H9 (cell line): ENCODE data around the gene ARHGAP15. TPM values are rescaled to one million over a fixed set of nuclear protein-coding genes. Genes with fewer than 3 reads are reported as not detected.

ENCODE experiments used
- DNase-seq: peaks from one replicate; pipeline ENCODE4 v3.0.0-alpha.2; 2017
- H2AFZ ChIP-seq: one replicate; pipeline ENCODE4 v1.6.1; 2013; ENCODE audit warnings: mild to moderate bottlenecking, low read length, control low read depth, moderate library complexity
- H2AK5ac ChIP-seq: 2 replicates; pipeline ENCODE4 v1.6.1; 2013; ENCODE audit warnings: low read length, control low read depth, mixed read lengths; ENCODE audit not compliant: insufficient read length
- H2BK120ac ChIP-seq: one replicate; pipeline ENCODE4 v1.6.1; 2013; ENCODE audit warnings: low read depth, mild to moderate bottlenecking, low read length, control low read depth, inconsistent platforms; ENCODE audit not compliant: poor library complexity, severe bottlenecking
- H2BK12ac ChIP-seq: 2 replicates; pipeline ENCODE4 v1.6.1; 2013; ENCODE audit warnings: low read length, control low read depth, mixed read lengths, low read depth; ENCODE audit not compliant: insufficient read length
- H2BK15ac ChIP-seq: 2 replicates; pipeline ENCODE4 v1.6.1; 2013; ENCODE audit warnings: low read depth, low read length, control low read depth
- H2BK20ac ChIP-seq: one replicate; pipeline ENCODE4 v1.6.1; 2013; ENCODE audit warnings: low read depth, mild to moderate bottlenecking, low read length, control low read depth, inconsistent platforms; ENCODE audit not compliant: poor library complexity, severe bottlenecking
- H2BK5ac ChIP-seq: 2 replicates; pipeline ENCODE4 v1.6.1; 2013; ENCODE audit warnings: low read length, control low read depth, mixed read lengths; ENCODE audit not compliant: insufficient read length
- H3K14ac ChIP-seq: 2 replicates; pipeline ENCODE4 v1.6.1; 2013; ENCODE audit warnings: low read length, control low read depth; ENCODE audit not compliant: insufficient read depth
- H3K18ac ChIP-seq: 2 replicates; pipeline ENCODE4 v1.6.1; 2013; ENCODE audit warnings: low read depth, mild to moderate bottlenecking, mixed read lengths, low read length, control low read depth; ENCODE audit not compliant: insufficient read length
- H3K23ac ChIP-seq: 2 replicates; pipeline ENCODE4 v1.6.1; 2013; ENCODE audit warnings: low read length, control low read depth, mixed read lengths, low read depth; ENCODE audit not compliant: insufficient read length
- H3K23me2 ChIP-seq: 2 replicates; pipeline ENCODE4 v1.6.1; 2013; ENCODE audit warnings: low read depth, mild to moderate bottlenecking, mixed read lengths, low read length, control low read depth; ENCODE audit not compliant: insufficient read length, poor library complexity, severe bottlenecking
- H3K27ac ChIP-seq: 2 replicates; pipeline ENCODE4 v1.5.1; 2013; ENCODE audit warnings: low read length, control low read depth, mixed read lengths, low read depth; ENCODE audit not compliant: insufficient read length
- H3K27me3 ChIP-seq: 2 replicates; pipeline ENCODE4 v1.6.1; 2013; ENCODE audit warnings: low read length, control low read depth, inconsistent platforms; ENCODE audit not compliant: insufficient read depth
- H3K4ac ChIP-seq: 2 replicates; pipeline ENCODE4 v1.6.1; 2013; ENCODE audit warnings: low read depth, mild to moderate bottlenecking, control low read depth, inconsistent platforms, low read length, moderate library complexity
- H3K4me1 ChIP-seq: 2 replicates; pipeline ENCODE4 v1.6.1; 2013; ENCODE audit warnings: low read length, control low read depth, inconsistent platforms; ENCODE audit not compliant: insufficient read depth
- H3K4me2 ChIP-seq: 2 replicates; pipeline ENCODE4 v1.6.1; 2013; ENCODE audit warnings: low read length, control low read depth, mixed read lengths; ENCODE audit not compliant: insufficient read length, insufficient read depth
- H3K56ac ChIP-seq: 2 replicates; pipeline ENCODE4 v1.6.1; 2013; ENCODE audit warnings: low read depth, mild to moderate bottlenecking, mixed read lengths, low read length, control low read depth; ENCODE audit not compliant: insufficient read length
- H3K79me1 ChIP-seq: 2 replicates; pipeline ENCODE4 v1.6.1; 2013; ENCODE audit warnings: low read depth, mild to moderate bottlenecking, moderate library complexity, low read length, control low read depth, inconsistent platforms; ENCODE audit not compliant: insufficient read depth, poor library complexity, severe bottlenecking
- H3K79me2 ChIP-seq: 2 replicates; pipeline ENCODE4 v1.6.1; 2013; ENCODE audit warnings: low read length, control low read depth, inconsistent platforms; ENCODE audit not compliant: insufficient read depth
- H3K9ac ChIP-seq: 2 replicates; pipeline ENCODE4 v1.6.1; 2013; ENCODE audit warnings: low read length, control low read depth, mixed read lengths; ENCODE audit not compliant: insufficient read length; ENCODE audit errors: extremely low read depth
- H3K9me3 ChIP-seq: one replicate; pipeline ENCODE4 v1.6.1; 2013; ENCODE audit warnings: low read depth, low read length, inconsistent platforms; ENCODE audit not compliant: control insufficient read depth
- H3T11ph ChIP-seq: one replicate; pipeline ENCODE4 v1.6.1; 2013; ENCODE audit warnings: mild to moderate bottlenecking, low read length, control low read depth, inconsistent platforms
- H4K20me1 ChIP-seq: one replicate; pipeline ENCODE4 v1.6.1; 2013; ENCODE audit not compliant: control insufficient read depth, insufficient read length, insufficient read depth
- H4K5ac ChIP-seq: 2 replicates; pipeline ENCODE4 v1.6.1; 2013; ENCODE audit warnings: low read depth, mild to moderate bottlenecking, mixed read lengths, low read length, control low read depth; ENCODE audit not compliant: insufficient read length
- H4K8ac ChIP-seq: replicated peaks from 2 replicates; pipeline ENCODE4 v1.6.1; 2013; ENCODE audit warnings: low read length, control low read depth, mixed read lengths, low read depth; ENCODE audit not compliant: insufficient read length
- H4K91ac ChIP-seq: 2 replicates; pipeline ENCODE4 v1.6.1; 2013; ENCODE audit warnings: low read depth, mild to moderate bottlenecking, moderate library complexity, mixed read lengths, low read length, control low read depth; ENCODE audit not compliant: insufficient read length
- H3K27ac Mint-ChIP-seq, 3 experiments: 2 replicates in 2 of 3; 3 replicates in 1 of 3; pipeline ENCODE4 v1.8.0; 2020 to 2021; ENCODE audit warnings: mixed read lengths in 3 of 3, mild to moderate bottlenecking in 1 of 3, moderate library complexity in 1 of 3
- H3K27me3 Mint-ChIP-seq: 2 replicates; pipeline ENCODE4 v1.8.0; 2021; ENCODE audit warnings: low read depth, mild to moderate bottlenecking, moderate library complexity, mixed read lengths
- H3K36me3 Mint-ChIP-seq, 3 experiments: 2 replicates in 2 of 3; 3 replicates in 1 of 3; pipeline ENCODE4 v1.8.0; 2020 to 2021; ENCODE audit warnings: low read depth in 3 of 3, mixed read lengths in 3 of 3; ENCODE audit not compliant: insufficient read depth in 1 of 3
- H3K4me1 Mint-ChIP-seq, 2 experiments: 2 replicates each; pipeline ENCODE4 v1.8.0; 2020; ENCODE audit warnings: mixed read lengths in 2 of 2
- H3K4me3 Mint-ChIP-seq, 2 experiments: 2 replicates in 1 of 2; 3 replicates in 1 of 2; pipeline ENCODE4 v1.8.0; 2020 to 2021; ENCODE audit warnings: mild to moderate bottlenecking in 2 of 2, mixed read lengths in 2 of 2, moderate library complexity in 1 of 2
- H3K9me3 Mint-ChIP-seq, 2 experiments: 2 replicates in 1 of 2; 3 replicates in 1 of 2; pipeline ENCODE4 v1.8.0; 2020; ENCODE audit warnings: mild to moderate bottlenecking in 2 of 2, mixed read lengths in 2 of 2, moderate library complexity in 1 of 2
- CTCF ChIP-seq: fragments of 200-600 bp; sonication (generic); conservative IDR thresholded peaks from 3 replicates; pipeline ENCODE4 v1.8.0; 2021; ENCODE audit warnings: antibody characterized with exemption, mild to moderate bottlenecking
- WGBS: extraction: QIAGEN DNeasy Blood & Tissue Kit; methylation state at CpG from one replicate; pipeline ENCODE4 v1.1.7; 2013; ENCODE audit warnings: missing lambda C conversion rate, low lambda C conversion rate, mixed read lengths; ENCODE audit not compliant: insufficient read length; ENCODE audit errors: extremely low coverage; 5-methylcytosine and 5-hydroxymethylcytosine counted together
- total RNA-seq: library from RNA; stranded (reverse); gene quantifications from 2 replicates; pipeline ENCODE4 v1.2.1, GENCODE V29; 2021

Gene ARHGAP15
- total RNA-seq, 1 experiment from 2014 or later = not detected

GRCh38 chr2:143230506-143231253 is 101.5 kb downstream of the ARHGAP15 start:
- Histone ChIP-seq H2BK12ac (no peak overlapping the region), H3K4me1 (peaks cover 6% of the 10 kb centered on the region; the same call in 1 of the 2 replicates), H3K27ac (no peak overlapping the region), H3T11ph (no peak overlapping the region), H3K23me2 (no peaks in the 10 kb centered on the region), H2BK5ac (no peak overlapping the region), H4K20me1 (no peaks in the 10 kb centered on the region), H4K8ac (no peak overlapping the region), H3K18ac (no peak overlapping the region), H3K79me2 (no peaks in the 10 kb centered on the region), H2BK20ac (no peak overlapping the region), H3K4ac (no peak overlapping the region), H2BK15ac (no peak overlapping the region), H3K79me1 (no peaks in the 10 kb centered on the region), H2AFZ (no peak overlapping the region), H2BK120ac (no peak overlapping the region), H3K56ac (no peak overlapping the region), H3K9ac (no peak overlapping the region), H4K5ac (no peak overlapping the region), H3K14ac (no peak overlapping the region), H2AK5ac (no peak overlapping the region), H3K23ac (no peak overlapping the region), H4K91ac (no peak overlapping the region), H3K9me3 (no peaks in the 10 kb centered on the region), H3K4me2 (no peak overlapping the region), H3K27me3 (no peaks in the 10 kb centered on the region)
- peaks cover 9 to 10% of the 10 kb centered on the region in 2 experiments for H3K9me3 Mint-ChIP-seq
- peak overlapping the region; percentile 71 to 89 (median 86); a peak in 6 of 7 replicates for H3K27ac Mint-ChIP-seq
- no CpG with 5 or more reads among the region's 3 CpGs for WGBS
- no peak for DNase-seq
- peaks cover 23 to 28% of the 10 kb centered on the region in 2 experiments for H3K4me1 Mint-ChIP-seq
- H3K4me3 Mint-ChIP-seq = no peak overlapping the region
- peaks cover 2% of the 10 kb centered on the region; the same call in 1 of the 2 replicates for H3K27me3 Mint-ChIP-seq
- peak; percentile 28; the same call in 1 of the 3 replicates for TF ChIP-seq CTCF
- H3K36me3 Mint-ChIP-seq = peaks cover 0 to 35% (median 3%) of the 10 kb centered on the region in 3 experiments; a peak in 3 of 7 replicates
